Skeletal muscle satellite cell (primary cell): ENCODE data around the gene OR13A1.
"Not testable (repeated sequence)": the region's sequence is repeated elsewhere in the genome, so short reads cannot be mapped to it uniquely, and the experiment has no call there.

Source experiments
- H3K27me3 ChIP-seq: 2 replicates; pipeline ENCODE4 v1.7.0; 2013; ENCODE audit warnings: low read length; ENCODE audit not compliant: control insufficient read depth, insufficient read depth
- H3K36me3 ChIP-seq: 2 replicates; pipeline ENCODE4 v1.7.0; 2013; ENCODE audit warnings: mild to moderate bottlenecking, control low read depth, low read length; ENCODE audit not compliant: insufficient read depth
- H3K4me1 ChIP-seq: 2 replicates; pipeline ENCODE4 v1.7.0; 2013; ENCODE audit warnings: low read length; ENCODE audit not compliant: control insufficient read depth, insufficient read depth
- H3K4me2 ChIP-seq: 2 replicates; pipeline ENCODE4 v1.7.0; 2013; ENCODE audit warnings: mild to moderate bottlenecking, low read length
- H3K4me3 ChIP-seq: 2 replicates; pipeline ENCODE4 v1.7.0; 2013; ENCODE audit warnings: low read length
- H3K9ac ChIP-seq: 2 replicates; pipeline ENCODE4 v1.7.0; 2013; ENCODE audit warnings: mild to moderate bottlenecking, low read depth, low read length, moderate library complexity
- H3K9me3 ChIP-seq: replicated peaks from 2 replicates; pipeline ENCODE4 v1.7.0; 2013; ENCODE audit warnings: mild to moderate bottlenecking, control low read depth, low read length

OR13A1 gene

GRCh38 chr10:45331824-45332223 lies 16.4 kb upstream of the OR13A1 start:
- H3K9ac ChIP-seq, H3K27me3 ChIP-seq, H3K4me1 ChIP-seq, H3K9me3 ChIP-seq, H3K36me3 ChIP-seq, H3K4me2 ChIP-seq, H3K4me3 ChIP-seq: not testable (repeated sequence)

- not testable (repeated sequence) for H3K36me3 ChIP-seq, H3K9ac ChIP-seq, H3K4me3 ChIP-seq, H3K4me1 ChIP-seq, H3K27me3 ChIP-seq, H3K9me3 ChIP-seq, H3K4me2 ChIP-seq
These were observed 11.5 kb upstream of the OR13A1 start for GRCh38 chr10:45326864-45327263.

GRCh38 chr10:45325116-45325515 lies 9.7 kb upstream of the OR13A1 start:
- Histone ChIP-seq H3K9me3 (no peaks in the 10 kb centered on the region), H3K36me3 (no peaks in the 10 kb centered on the region), H3K27me3 (no peaks in the 10 kb centered on the region), H3K4me3 (no peak overlapping the region), H3K4me1 (no peaks in the 10 kb centered on the region), H3K4me2 (no peak overlapping the region), H3K9ac (no peak overlapping the region)

- H3K4me1 ChIP-seq, result no peaks in the 10 kb centered on the region
- H3K9me3 ChIP-seq, result no peaks in the 10 kb centered on the region
- H3K4me2 ChIP-seq, result no peak overlapping the region
- no peaks in the 10 kb centered on the region for H3K27me3 ChIP-seq
- no peak overlapping the region for H3K9ac ChIP-seq
- H3K36me3 ChIP-seq, result no peaks in the 10 kb centered on the region
- H3K4me3 ChIP-seq, result no peak overlapping the region
These were observed 4.3 kb upstream of the OR13A1 start for GRCh38 chr10:45319702-45320101.

- Histone ChIP-seq H3K4me1 (no peaks in the 10 kb centered on the region), H3K4me2 (no peak overlapping the region), H3K27me3 (no peaks in the 10 kb centered on the region), H3K4me3 (no peak overlapping the region), H3K9me3 (no peaks in the 10 kb centered on the region), H3K9ac (no peak overlapping the region), H3K36me3 (no peaks in the 10 kb centered on the region)
These were observed 2.0 kb downstream of the OR13A1 start for GRCh38 chr10:45313264-45313873.

- H3K4me1 ChIP-seq, result no peaks in the 10 kb centered on the region
- no peak overlapping the region for H3K4me3 ChIP-seq
- H3K9ac ChIP-seq, result no peak overlapping the region
These were observed 6.7 kb downstream of the OR13A1 start for GRCh38 chr10:45308707-45309106.

GRCh38 chr10:45302573-45302972 lies 12.8 kb downstream of the OR13A1 start:
- no peak overlapping the region for H3K4me3 ChIP-seq
- no peaks in the 10 kb centered on the region for H3K36me3 ChIP-seq
- no peak overlapping the region for H3K4me2 ChIP-seq
- H3K9ac ChIP-seq, result no peak overlapping the region
- H3K4me1 ChIP-seq, result no peaks in the 10 kb centered on the region
- H3K9me3 ChIP-seq, result no peaks in the 10 kb centered on the region
- H3K27me3 ChIP-seq, result no peaks in the 10 kb centered on the region

More at GRCh38 chr10:45308707-45309106, 6.7 kb downstream of the OR13A1 start:
- H3K9me3 ChIP-seq, result no peaks in the 10 kb centered on the region
- no peaks in the 10 kb centered on the region for H3K36me3 ChIP-seq
- H3K27me3 ChIP-seq, result no peaks in the 10 kb centered on the region
- H3K4me2 ChIP-seq, result no peak overlapping the region

- not testable (repeated sequence) for H3K4me2 ChIP-seq, H3K4me3 ChIP-seq, H3K9ac ChIP-seq, H3K4me1 ChIP-seq, H3K27me3 ChIP-seq, H3K36me3 ChIP-seq, H3K9me3 ChIP-seq
These were observed 17.0 kb downstream of the OR13A1 start for GRCh38 chr10:45298341-45298955.

GRCh38 chr10:45294681-45295080 lies 20.7 kb downstream of the OR13A1 start:
- Histone ChIP-seq H3K4me3 (no peak overlapping the region), H3K9ac (no peak overlapping the region), H3K27me3 (no peaks in the 10 kb centered on the region), H3K4me1 (no peaks in the 10 kb centered on the region), H3K4me2 (no peak overlapping the region), H3K36me3 (no peaks in the 10 kb centered on the region), H3K9me3 (no peaks in the 10 kb centered on the region)

- H3K9me3 ChIP-seq, result no peaks in the 10 kb centered on the region
- no peaks in the 10 kb centered on the region for H3K36me3 ChIP-seq
- no peak overlapping the region for H3K4me2 ChIP-seq
- no peak overlapping the region for H3K4me3 ChIP-seq
- no peaks in the 10 kb centered on the region for H3K4me1 ChIP-seq
- H3K27me3 ChIP-seq, result peaks cover 3% of the 10 kb centered on the region
- no peak overlapping the region for H3K9ac ChIP-seq
These were observed 28.4 kb downstream of the OR13A1 start for GRCh38 chr10:45286980-45287379.

- H3K27me3 ChIP-seq, result peaks cover 26% of the 10 kb centered on the region
- H3K4me3 ChIP-seq, result no peak overlapping the region
- H3K9me3 ChIP-seq, result no peaks in the 10 kb centered on the region
- H3K9ac ChIP-seq, result no peak overlapping the region
- H3K4me2 ChIP-seq, result no peak overlapping the region
- H3K4me1 ChIP-seq, result no peaks in the 10 kb centered on the region
- no peaks in the 10 kb centered on the region for H3K36me3 ChIP-seq
These were observed 33.3 kb downstream of the OR13A1 start for GRCh38 chr10:45282061-45282460.

- Histone ChIP-seq H3K9ac (no peak overlapping the region), H3K4me3 (no peak overlapping the region), H3K4me2 (no peak overlapping the region), H3K27me3 (peaks cover 26% of the 10 kb centered on the region), H3K9me3 (no peaks in the 10 kb centered on the region), H3K4me1 (no peaks in the 10 kb centered on the region), H3K36me3 (no peaks in the 10 kb centered on the region)
These were observed 35.2 kb downstream of the OR13A1 start for GRCh38 chr10:45280113-45280760.
